Mammary epithelial cell (primary cell): Measurements from ENCODE around the gene COL9A3.

ENCODE experiments used
- EZH2 ChIP-seq: IDR thresholded peaks from 2 replicates; pipeline ENCODE4 v1.6.1; 2012; ENCODE audit warnings: low read length, inconsistent platforms, borderline replicate concordance
- TF ChIP-seq, protein P1 (sequence below), 2 donors: IDR thresholded peaks in 1 of 2; conservative IDR thresholded peaks in 1 of 2; 2 replicates each; pipeline ENCODE4 v1.5.1; 2011 to 2012; ENCODE audit warnings: inconsistent platforms in 2 of 2, low read length in 2 of 2, mild to moderate bottlenecking in 2 of 2, control low read depth in 1 of 2, low read depth in 1 of 2; ENCODE audit not compliant: insufficient read depth in 1 of 2; ENCODE audit errors: extremely low read depth in 1 of 2

DNA sequence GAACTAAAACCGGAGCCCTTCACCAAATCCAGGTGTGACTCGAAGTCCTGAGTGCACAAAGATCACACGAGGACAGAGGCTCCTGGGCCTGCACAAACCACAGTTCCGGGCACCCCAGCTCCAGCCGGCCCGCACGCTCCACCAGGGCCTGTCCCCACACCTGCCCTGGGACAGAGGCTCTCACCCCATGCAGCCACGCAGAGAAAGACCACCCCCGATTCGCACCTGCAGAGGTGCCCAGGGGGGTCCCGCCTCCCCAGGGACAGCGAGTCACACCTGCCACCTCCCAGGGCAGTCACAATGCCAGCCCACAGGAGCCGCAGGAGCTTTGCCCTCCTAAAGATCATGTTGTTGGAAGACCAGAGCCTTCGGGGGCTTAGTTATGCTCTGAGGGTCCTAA lies 45.9 kb upstream of the COL9A3 start:
- TF ChIP-seq, protein P1, sequence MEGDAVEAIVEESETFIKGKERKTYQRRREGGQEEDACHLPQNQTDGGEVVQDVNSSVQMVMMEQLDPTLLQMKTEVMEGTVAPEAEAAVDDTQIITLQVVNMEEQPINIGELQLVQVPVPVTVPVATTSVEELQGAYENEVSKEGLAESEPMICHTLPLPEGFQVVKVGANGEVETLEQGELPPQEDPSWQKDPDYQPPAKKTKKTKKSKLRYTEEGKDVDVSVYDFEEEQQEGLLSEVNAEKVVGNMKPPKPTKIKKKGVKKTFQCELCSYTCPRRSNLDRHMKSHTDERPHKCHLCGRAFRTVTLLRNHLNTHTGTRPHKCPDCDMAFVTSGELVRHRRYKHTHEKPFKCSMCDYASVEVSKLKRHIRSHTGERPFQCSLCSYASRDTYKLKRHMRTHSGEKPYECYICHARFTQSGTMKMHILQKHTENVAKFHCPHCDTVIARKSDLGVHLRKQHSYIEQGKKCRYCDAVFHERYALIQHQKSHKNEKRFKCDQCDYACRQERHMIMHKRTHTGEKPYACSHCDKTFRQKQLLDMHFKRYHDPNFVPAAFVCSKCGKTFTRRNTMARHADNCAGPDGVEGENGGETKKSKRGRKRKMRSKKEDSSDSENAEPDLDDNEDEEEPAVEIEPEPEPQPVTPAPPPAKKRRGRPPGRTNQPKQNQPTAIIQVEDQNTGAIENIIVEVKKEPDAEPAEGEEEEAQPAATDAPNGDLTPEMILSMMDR (conservative IDR thresholded peaks at IDR 0.05 in 1 of 2, IDR thresholded peaks at IDR 0.05 in 1 of 2; ENCODE audit: extremely low read depth in 1 of 2, insufficient read depth in 1 of 2, low read depth in 1 of 2, low read length in 2 of 2), result no peak
- TF ChIP-seq EZH2, result no peak
